Keratinocyte (primary cell): Measurements from ENCODE around the gene B3GNT9.

Experiments used
- EZH2 ChIP-seq: IDR thresholded peaks from one replicate; pipeline ENCODE4 v1.6.1; 2012; ENCODE audit warnings: inconsistent platforms, mild to moderate bottlenecking, low read length, moderate library complexity
- TF ChIP-seq, protein P1 (sequence below), 3 experiments: IDR thresholded peaks in 1 of 3; conservative IDR thresholded peaks in 1 of 3; optimal IDR thresholded peaks in 1 of 3; 2 replicates in 2 of 3; 3 replicates in 1 of 3; pipeline versions ENCODE3 to v1.5.1; 2011; ENCODE audit warnings: low read length in 3 of 3, mild to moderate bottlenecking in 3 of 3, moderate library complexity in 2 of 3, control low read depth in 1 of 3, inconsistent platforms in 1 of 3; ENCODE audit not compliant: insufficient read depth in 2 of 3; ENCODE audit errors: extremely low read depth in 1 of 3

DNA sequence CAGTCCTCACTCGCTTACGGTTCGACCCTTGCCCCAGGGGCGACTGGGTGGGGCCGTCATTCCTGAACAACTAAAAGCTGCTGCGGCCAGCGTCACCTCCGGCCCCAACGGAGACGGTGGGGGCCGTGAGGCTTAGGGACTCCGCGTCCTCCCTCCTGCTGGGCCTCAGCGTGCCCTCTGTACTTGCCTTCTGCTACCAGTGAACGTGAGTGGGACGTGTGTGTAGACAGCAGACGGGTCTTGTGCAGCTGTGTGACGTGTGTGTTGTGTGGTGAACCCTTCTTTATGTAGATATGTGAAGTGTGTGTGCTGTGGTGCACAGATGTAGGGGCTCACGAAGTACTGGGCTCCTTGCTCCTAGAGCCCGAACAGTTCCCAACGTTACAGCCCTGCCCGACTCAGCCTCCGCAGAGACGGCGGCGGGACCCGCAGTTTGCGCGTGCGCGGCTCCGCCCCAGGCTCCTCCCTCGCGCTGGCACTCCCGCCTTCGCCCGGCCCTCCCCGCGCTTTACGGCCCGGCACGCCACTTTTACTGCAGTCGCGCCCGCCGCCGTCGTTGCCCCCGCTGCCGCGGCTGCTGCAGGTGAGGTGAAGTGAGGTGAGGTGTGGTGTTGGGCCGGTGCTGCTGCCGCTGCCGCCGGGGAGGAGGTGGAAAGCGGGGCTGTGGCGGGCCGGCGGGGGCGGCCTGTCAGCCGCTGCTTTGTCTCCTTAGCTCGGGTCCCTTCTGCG is 41.2 kb downstream of the B3GNT9 start, which contains the start of gene PHAF1:
- TF ChIP-seq, protein P1, sequence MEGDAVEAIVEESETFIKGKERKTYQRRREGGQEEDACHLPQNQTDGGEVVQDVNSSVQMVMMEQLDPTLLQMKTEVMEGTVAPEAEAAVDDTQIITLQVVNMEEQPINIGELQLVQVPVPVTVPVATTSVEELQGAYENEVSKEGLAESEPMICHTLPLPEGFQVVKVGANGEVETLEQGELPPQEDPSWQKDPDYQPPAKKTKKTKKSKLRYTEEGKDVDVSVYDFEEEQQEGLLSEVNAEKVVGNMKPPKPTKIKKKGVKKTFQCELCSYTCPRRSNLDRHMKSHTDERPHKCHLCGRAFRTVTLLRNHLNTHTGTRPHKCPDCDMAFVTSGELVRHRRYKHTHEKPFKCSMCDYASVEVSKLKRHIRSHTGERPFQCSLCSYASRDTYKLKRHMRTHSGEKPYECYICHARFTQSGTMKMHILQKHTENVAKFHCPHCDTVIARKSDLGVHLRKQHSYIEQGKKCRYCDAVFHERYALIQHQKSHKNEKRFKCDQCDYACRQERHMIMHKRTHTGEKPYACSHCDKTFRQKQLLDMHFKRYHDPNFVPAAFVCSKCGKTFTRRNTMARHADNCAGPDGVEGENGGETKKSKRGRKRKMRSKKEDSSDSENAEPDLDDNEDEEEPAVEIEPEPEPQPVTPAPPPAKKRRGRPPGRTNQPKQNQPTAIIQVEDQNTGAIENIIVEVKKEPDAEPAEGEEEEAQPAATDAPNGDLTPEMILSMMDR (optimal IDR thresholded peaks at IDR 0.05 in 1 of 3, IDR thresholded peaks at IDR 0.05 in 1 of 3, conservative IDR thresholded peaks at IDR 0.05 in 1 of 3; ENCODE audit: extremely low read depth in 1 of 3, insufficient read depth in 2 of 3, low read length in 3 of 3) = no peak
- no peak for TF ChIP-seq EZH2
